ENCODE results near the gene TSSK3. TPM values are rescaled to one million over a fixed set of nuclear protein-coding genes. Genes with fewer than 3 reads are reported as not detected.

The TSSK3 gene
- total and polyA plus RNA-seq, 9 of the 15 experiments (the other 6 are each of a cell fraction or from before 2014, with no cell fraction given) = 0.27 to 2.8 (median 1.9) TPM

DNA sequence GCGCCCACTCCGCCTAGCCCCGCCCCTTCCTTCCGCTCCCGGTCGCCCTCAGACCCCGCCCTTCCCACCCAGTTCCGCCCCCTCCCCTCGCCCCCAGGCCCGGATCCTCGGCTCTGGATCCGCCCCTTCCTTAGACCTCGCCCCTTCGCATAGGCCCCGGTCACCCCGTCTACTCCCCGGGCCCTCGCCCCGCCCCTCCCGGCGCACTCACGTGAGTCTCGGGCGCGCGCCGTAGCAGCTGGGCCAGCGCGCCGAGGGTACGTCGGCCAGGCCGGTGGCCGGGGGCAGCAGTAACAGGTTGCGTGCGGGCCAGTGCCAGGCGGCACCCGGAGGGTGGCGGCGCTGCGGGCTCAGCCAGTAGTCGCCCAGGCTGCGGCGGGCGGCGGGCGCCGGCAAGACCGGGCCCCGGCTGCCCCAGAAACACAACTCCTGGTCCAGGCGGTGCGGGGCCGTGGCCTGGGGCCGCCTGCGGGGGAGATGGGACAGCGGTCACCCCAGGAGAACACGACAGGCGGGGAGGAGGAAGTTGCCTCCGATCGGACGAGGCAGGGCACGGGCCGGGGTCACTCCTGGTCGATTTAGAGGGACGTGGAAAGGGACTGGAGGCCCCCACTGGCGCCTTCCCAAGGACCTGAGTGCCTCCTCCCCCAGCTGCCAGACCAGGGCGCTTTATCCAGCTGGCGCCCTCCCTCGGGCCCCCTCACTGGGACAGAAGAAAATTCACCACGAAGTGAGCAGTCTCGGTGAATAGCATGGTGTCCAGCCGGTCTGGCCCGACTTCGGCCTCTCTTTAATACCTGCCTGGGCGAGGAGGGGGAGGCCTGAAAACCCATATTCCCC lies 10.7 kb upstream of the TSSK3 start:
- ATAC-seq (peak; percentile 95), FAIRE-seq (no peak), DNase-seq (ENCODE audit: extremely low read depth in 1 of 4, low spot score in 3 of 4) (peak; percentile 99 to 100 (median 100))
- ChIA-PET POLR2A (interaction anchor here (0.5 to 3.8 kb wide), 13 partner anchors 9 to 498 kb away, joined by 3 to 30 read pairs (median 5); partner anchors contain the start of gene MARCKSL1), CTCF (ENCODE audit: low intra/inter-chr PET ratio) (no interaction called here)
- Histone ChIP-seq H3K9me1 (ENCODE audit: control insufficient read depth, insufficient read depth, low read length) (no peaks in the 10 kb centered on the region), H4K20me1 (replicated peaks; ENCODE audit: control insufficient read depth, insufficient read depth, low read length) (0 out of 2 replicates have a peak, but pooled peaks cover 6% of the 10 kb centered on the region), H3K4me2 (ENCODE audit: insufficient read depth, low read length) (peak overlapping the region; percentile 91), H2AFZ (ENCODE audit: low read depth, low read length) (peak overlapping the region; percentile 100), H3K9ac (ENCODE audit: insufficient read depth in 1 of 2, low read depth in 2 of 2, low read length in 2 of 2) (peak overlapping the region; percentile 90 to 93), H3K4me1 (replicated peaks in 1 of 2; ENCODE audit: control insufficient read depth in 2 of 2, insufficient read depth in 2 of 2, low read length in 2 of 2) (peaks cover 29 to 44% of the 10 kb centered on the region in 2 experiments), H3K79me2 (ENCODE audit: control insufficient read depth, insufficient read depth, low read length) (peaks cover 12% of the 10 kb centered on the region; the same call in 2 of the 3 replicates), H3K36me3 (ENCODE audit: control insufficient read depth, insufficient read depth, low read length) (peaks cover 7% of the 10 kb centered on the region; the same call in 1 of the 3 replicates), H3K9me3 (replicated peaks; ENCODE audit: control insufficient read depth, insufficient read depth, low read depth, low read length) (no peaks in the 10 kb centered on the region; the same call in 1 of the 2 replicates), H3K4me3 (peak overlapping the region; percentile 83), H3K27me3 (ENCODE audit: control insufficient read depth in 2 of 2, insufficient read depth in 2 of 2, low read length in 2 of 2) (no peaks in the 10 kb centered on the region), H3K27ac (ENCODE audit: extremely low read depth, low read depth, low read length) (peak overlapping the region; percentile 96)
- TSS peak; percentile 53 for BruUV-seq (replicated peaks)
- in situ Hi-C loops (cut with MboI) (no loop called here), intact Hi-C loops (cut with micrococcal nuclease) (loop anchor here (2.0 to 5.0 kb wide), 2 partner anchors 41 to 151 kb away; no protein-coding TSS in a partner anchor)
- WGBS (ENCODE audit: insufficient coverage, low coverage, missing lambda C conversion rate) = under 1% methylated on average over 55 of the region's 75 CpGs
- TF ChIP-seq, protein P1, sequence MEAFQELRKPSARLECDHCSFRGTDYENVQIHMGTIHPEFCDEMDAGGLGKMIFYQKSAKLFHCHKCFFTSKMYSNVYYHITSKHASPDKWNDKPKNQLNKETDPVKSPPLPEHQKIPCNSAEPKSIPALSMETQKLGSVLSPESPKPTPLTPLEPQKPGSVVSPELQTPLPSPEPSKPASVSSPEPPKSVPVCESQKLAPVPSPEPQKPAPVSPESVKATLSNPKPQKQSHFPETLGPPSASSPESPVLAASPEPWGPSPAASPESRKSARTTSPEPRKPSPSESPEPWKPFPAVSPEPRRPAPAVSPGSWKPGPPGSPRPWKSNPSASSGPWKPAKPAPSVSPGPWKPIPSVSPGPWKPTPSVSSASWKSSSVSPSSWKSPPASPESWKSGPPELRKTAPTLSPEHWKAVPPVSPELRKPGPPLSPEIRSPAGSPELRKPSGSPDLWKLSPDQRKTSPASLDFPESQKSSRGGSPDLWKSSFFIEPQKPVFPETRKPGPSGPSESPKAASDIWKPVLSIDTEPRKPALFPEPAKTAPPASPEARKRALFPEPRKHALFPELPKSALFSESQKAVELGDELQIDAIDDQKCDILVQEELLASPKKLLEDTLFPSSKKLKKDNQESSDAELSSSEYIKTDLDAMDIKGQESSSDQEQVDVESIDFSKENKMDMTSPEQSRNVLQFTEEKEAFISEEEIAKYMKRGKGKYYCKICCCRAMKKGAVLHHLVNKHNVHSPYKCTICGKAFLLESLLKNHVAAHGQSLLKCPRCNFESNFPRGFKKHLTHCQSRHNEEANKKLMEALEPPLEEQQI (IDR thresholded peaks at IDR 0.05) = no peak
- no peak for TF ChIP-seq ZNF224 (CRISPR knock-in tag; IDR thresholded peaks at IDR 0.05)
- TF ChIP-seq YY1 (IDR thresholded peaks at IDR 0.05; ENCODE audit: borderline replicate concordance in 1 of 3, control insufficient read depth in 1 of 3, extremely low read depth in 1 of 3, insufficient read depth in 3 of 3, insufficient read length in 1 of 3, insufficient replicate concordance in 2 of 3, low read depth in 1 of 3, low read length in 2 of 3) = peak in 1 of 3 experiments; percentile 32
- TF ChIP-seq PHF8 (IDR thresholded peaks at IDR 0.05; ENCODE audit: borderline replicate concordance, low read length) = peak; percentile 88; the same call in 1 of the 2 replicates
- TF ChIP-seq, protein P2, sequence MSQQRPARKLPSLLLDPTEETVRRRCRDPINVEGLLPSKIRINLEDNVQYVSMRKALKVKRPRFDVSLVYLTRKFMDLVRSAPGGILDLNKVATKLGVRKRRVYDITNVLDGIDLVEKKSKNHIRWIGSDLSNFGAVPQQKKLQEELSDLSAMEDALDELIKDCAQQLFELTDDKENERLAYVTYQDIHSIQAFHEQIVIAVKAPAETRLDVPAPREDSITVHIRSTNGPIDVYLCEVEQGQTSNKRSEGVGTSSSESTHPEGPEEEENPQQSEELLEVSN (IDR thresholded peaks at IDR 0.05; ENCODE audit: borderline replicate concordance in 1 of 2, extremely low read depth in 1 of 2, insufficient read depth in 1 of 2, insufficient read length in 1 of 2, low read depth in 1 of 2, low read length in 1 of 2, poor library complexity in 1 of 2, severe bottlenecking in 1 of 2) = peak; percentile 46 to 88
- TF ChIP-seq, protein P3, sequence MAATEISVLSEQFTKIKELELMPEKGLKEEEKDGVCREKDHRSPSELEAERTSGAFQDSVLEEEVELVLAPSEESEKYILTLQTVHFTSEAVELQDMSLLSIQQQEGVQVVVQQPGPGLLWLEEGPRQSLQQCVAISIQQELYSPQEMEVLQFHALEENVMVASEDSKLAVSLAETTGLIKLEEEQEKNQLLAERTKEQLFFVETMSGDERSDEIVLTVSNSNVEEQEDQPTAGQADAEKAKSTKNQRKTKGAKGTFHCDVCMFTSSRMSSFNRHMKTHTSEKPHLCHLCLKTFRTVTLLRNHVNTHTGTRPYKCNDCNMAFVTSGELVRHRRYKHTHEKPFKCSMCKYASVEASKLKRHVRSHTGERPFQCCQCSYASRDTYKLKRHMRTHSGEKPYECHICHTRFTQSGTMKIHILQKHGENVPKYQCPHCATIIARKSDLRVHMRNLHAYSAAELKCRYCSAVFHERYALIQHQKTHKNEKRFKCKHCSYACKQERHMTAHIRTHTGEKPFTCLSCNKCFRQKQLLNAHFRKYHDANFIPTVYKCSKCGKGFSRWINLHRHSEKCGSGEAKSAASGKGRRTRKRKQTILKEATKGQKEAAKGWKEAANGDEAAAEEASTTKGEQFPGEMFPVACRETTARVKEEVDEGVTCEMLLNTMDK (IDR thresholded peaks at IDR 0.05; ENCODE audit: borderline replicate concordance, insufficient read depth, low read depth, low read length, poor library complexity, severe bottlenecking) = peak; percentile 10
- TF ChIP-seq, protein P4, sequence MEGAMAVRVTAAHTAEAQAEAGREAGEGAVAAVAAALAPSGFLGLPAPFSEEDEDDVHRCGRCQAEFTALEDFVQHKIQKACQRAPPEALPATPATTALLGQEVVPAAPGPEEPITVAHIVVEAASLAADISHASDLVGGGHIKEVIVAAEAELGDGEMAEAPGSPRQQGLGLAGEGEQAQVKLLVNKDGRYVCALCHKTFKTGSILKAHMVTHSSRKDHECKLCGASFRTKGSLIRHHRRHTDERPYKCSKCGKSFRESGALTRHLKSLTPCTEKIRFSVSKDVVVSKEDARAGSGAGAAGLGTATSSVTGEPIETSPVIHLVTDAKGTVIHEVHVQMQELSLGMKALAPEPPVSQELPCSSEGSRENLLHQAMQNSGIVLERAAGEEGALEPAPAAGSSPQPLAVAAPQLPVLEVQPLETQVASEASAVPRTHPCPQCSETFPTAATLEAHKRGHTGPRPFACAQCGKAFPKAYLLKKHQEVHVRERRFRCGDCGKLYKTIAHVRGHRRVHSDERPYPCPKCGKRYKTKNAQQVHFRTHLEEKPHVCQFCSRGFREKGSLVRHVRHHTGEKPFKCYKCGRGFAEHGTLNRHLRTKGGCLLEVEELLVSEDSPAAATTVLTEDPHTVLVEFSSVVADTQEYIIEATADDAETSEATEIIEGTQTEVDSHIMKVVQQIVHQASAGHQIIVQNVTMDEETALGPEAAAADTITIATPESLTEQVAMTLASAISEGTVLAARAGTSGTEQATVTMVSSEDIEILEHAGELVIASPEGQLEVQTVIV (CRISPR knock-in tag; IDR thresholded peaks at IDR 0.05; ENCODE audit: borderline replicate concordance) = no peak
- TF ChIP-seq ETV5 (CRISPR knock-in tag; IDR thresholded peaks at IDR 0.05; ENCODE audit: low read depth) = 0 out of 2 replicates have a peak, but pooled peaks have one; percentile 13
- no peak for TF ChIP-seq KDM1A (IDR thresholded peaks at IDR 0.05)
